Activated T-helper 2 cell treated with anti-CD3 and anti-CD28 coated beads, Interferon-gamma antibody, Interleukin-2, Interleukin-4, amounts not matched to agents 10 μg/mL and 5 μg/mL and 100 μg/mL, durations not matched to agents 14 hours and 24 hours and 36 hours (primary cell): Measurements from ENCODE around the gene ZNF460. TPM values are rescaled to one million over a fixed set of nuclear protein-coding genes. Genes with fewer than 3 reads are reported as not detected.

Experiments
- DNase-seq: peaks from one replicate; pipeline ENCODE4 v3.0.0; 2021; ENCODE audit warnings: low spot score
- H3K27ac Mint-ChIP-seq: one replicate; pipeline ENCODE4 v1.8.0; 2021; ENCODE audit warnings: mixed read lengths
- H3K27me3 Mint-ChIP-seq: one replicate; pipeline ENCODE4 v1.8.0; 2021; ENCODE audit warnings: low read depth, mixed read lengths
- H3K36me3 Mint-ChIP-seq: one replicate; pipeline ENCODE4 v1.8.0; 2021; ENCODE audit warnings: low read depth, mixed read lengths
- H3K4me1 Mint-ChIP-seq: one replicate; pipeline ENCODE4 v1.8.0; 2021; ENCODE audit warnings: low read depth, mixed read lengths
- H3K4me3 Mint-ChIP-seq: one replicate; pipeline ENCODE4 v1.8.0; 2021; ENCODE audit warnings: low read depth, mild to moderate bottlenecking, moderate library complexity, mixed read lengths
- H3K9me3 Mint-ChIP-seq: one replicate; pipeline ENCODE4 v1.8.0; 2021; ENCODE audit warnings: mixed read lengths
- intact Hi-C: fragments of 100-400 bp; cut with micrococcal nuclease; formaldehyde crosslinking; loops from one replicate; pipeline ENCODE4 v1.15.1; 2023
- total RNA-seq: library from RNA; stranded (reverse); gene quantifications from 2 replicates; pipeline ENCODE4 v1.2.3, GENCODE V29; 2022

The ZNF460 gene
- total RNA-seq, 1 donor from 2014 or later, result 40.2 TPM

DNA sequence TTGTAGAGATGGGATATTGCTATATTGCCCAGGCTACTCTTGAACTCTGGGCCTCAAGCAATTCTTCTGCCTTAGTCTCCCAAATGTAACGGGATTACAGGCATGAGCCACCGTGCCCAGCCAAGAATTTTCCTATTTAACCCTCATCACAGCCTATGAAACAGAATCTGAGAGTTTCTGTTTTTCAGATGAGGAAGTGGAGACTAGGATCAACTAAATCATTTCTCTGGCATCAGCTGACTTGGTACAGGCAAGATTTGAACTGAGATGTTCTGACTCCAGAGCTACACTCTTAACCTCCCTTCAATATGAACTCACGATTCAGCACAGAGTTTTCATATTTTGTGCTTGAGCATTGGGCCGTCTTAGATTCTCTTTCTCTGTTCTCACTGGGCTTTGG, 8.1 kb downstream of the ZNF460 start:
- no peak for DNase-seq
- Mint-ChIP-seq H3K27me3 (no peaks in the 10 kb centered on the region), H3K4me1 (peaks cover 7% of the 10 kb centered on the region), H3K9me3 (peaks cover 68% of the 10 kb centered on the region), H3K27ac (no peak overlapping the region), H3K4me3 (no peak overlapping the region), H3K36me3 (peaks cover 96% of the 10 kb centered on the region)
- intact Hi-C loops, result no loop called here

DNA sequence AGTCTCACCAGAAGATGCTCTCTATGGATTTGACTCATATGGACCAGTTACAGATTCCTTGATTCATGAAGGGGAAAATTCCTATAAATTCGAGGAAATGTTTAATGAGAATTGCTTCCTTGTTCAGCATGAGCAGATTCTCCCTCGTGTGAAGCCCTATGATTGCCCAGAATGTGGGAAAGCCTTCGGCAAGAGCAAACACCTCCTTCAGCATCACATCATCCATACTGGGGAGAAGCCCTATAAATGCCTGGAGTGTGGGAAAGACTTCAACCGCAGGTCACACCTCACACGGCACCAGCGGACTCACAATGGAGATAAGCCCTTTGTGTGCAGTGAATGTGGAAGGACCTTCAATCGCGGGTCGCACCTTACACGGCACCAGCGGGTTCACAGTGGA, 10.7 kb downstream of the ZNF460 start:
- no peaks in the 10 kb centered on the region for H3K4me1 Mint-ChIP-seq
- intact Hi-C loops, result no loop called here
- no peak for DNase-seq
- H3K9me3 Mint-ChIP-seq, result peaks cover 80% of the 10 kb centered on the region
- H3K27ac Mint-ChIP-seq, result no peak overlapping the region
- H3K27me3 Mint-ChIP-seq, result no peaks in the 10 kb centered on the region
- H3K4me3 Mint-ChIP-seq, result no peak overlapping the region
- peaks cover 98% of the 10 kb centered on the region for H3K36me3 Mint-ChIP-seq

DNA sequence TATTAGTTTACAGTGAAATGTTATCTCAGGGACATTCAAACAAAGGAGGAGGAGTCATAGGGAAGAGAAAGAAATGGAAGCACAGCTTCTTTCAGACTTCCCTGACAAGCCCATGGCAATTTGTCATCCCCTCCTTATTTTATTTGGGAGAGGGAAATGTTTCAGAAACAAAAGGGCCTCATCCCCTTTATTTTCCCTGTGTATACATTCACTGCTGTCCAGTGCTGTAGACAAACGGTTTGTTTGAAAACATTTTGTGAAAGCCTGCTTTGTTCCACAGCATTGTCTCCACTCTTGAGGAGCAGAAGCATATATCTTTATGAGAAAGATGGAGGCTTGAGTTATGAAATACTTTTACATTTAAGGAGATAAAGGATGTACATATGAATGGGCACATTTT, 12.3 kb downstream of the ZNF460 start:
- Mint-ChIP-seq H3K9me3 (peaks cover 80% of the 10 kb centered on the region), H3K27me3 (no peaks in the 10 kb centered on the region), H3K4me3 (no peak overlapping the region), H3K36me3 (peaks cover 97% of the 10 kb centered on the region), H3K27ac (no peak overlapping the region), H3K4me1 (no peaks in the 10 kb centered on the region)
- DNase-seq, result no peak
- intact Hi-C loops, result no loop called here

DNA sequence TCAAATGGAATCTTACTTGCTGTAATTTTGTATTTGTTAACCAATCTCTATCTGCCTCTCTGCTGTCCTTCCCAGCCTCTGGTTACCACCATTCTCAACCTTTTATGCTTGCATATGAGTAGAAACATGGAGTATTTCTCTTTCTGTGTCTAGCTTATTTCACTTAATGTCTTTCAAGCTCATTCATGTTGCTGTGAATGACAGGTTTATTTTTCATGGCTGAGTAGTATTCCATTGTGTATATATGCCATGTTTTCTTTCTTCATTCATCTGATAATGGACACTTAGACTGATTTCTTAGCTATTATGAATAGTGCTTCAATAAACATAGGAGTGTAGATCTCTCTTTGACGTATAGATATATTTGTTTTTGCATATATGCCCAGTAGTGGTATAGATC, 13.4 kb downstream of the ZNF460 start:
- intact Hi-C loops, result no loop called here
- no peak for DNase-seq
- Mint-ChIP-seq H3K27ac (no peak overlapping the region), H3K4me1 (no peaks in the 10 kb centered on the region), H3K4me3 (no peak overlapping the region), H3K36me3 (peaks cover 97% of the 10 kb centered on the region), H3K27me3 (no peaks in the 10 kb centered on the region), H3K9me3 (peaks cover 79% of the 10 kb centered on the region)

DNA sequence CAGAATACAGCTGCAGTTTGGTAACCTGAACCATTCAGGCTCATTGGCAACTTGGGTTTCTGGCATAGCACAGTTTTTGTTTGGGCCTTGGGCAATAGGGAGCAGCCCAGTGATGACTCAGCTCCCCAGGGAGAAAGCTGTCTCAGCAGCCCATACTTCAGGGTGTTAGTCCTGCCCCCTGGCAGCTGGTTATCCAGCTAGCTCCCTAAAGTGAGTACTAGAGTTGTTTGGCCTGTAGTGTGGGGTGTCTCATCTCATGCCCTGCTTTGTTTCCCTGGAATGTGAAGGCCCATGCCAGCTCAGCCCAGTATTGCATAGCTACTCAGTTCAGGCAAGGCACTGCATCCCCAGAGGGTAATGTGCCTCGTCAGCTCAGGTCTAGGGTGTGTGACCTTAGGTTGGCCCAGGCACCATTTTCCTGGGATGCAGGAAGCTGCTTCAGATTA, 21.8 kb downstream of the ZNF460 start:
- Mint-ChIP-seq H3K4me1 (no peaks in the 10 kb centered on the region), H3K36me3 (peaks cover 84% of the 10 kb centered on the region), H3K27me3 (no peaks in the 10 kb centered on the region), H3K4me3 (no peak overlapping the region), H3K9me3 (peaks cover 40% of the 10 kb centered on the region), H3K27ac (no peak overlapping the region)
- DNase-seq, result no peak
- intact Hi-C loops, result no loop called here

DNA sequence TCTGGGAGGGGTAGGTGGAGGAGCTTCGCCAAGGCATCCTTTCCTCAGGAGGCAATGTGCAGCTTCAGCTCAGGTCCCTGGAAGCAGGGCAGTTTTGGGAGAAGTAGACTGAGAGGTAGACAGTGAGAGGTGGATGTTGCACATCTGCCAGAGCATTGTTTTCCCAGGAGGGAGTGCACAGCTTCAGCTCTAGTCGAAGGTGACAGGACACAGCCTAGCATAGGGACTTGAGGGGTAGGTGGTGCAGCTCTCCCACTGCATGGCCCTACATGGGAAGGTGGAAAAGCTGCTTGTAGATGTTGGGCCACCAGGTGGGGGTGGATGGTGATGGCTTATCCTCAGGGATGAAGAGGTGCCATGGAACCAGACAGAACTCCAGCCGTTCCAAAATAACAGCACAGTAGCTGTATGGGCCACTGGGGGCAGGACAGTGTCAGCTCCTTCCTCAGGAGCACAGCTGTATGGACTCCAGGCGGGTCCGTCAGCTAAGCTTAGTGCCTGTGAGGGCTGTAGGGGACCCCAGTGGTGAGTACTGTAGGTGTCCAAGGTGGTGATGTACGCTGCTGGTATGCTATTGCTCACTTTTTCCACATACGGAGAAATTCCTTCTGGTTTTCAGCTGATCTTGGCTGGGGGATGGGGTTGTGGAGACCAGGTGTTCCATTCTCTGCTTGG, 22.6 kb downstream of the ZNF460 start:
- H3K27me3 Mint-ChIP-seq, result no peaks in the 10 kb centered on the region
- H3K27ac Mint-ChIP-seq, result no peak overlapping the region
- peaks cover 32% of the 10 kb centered on the region for H3K9me3 Mint-ChIP-seq
- DNase-seq, result no peak
- peaks cover 76% of the 10 kb centered on the region for H3K36me3 Mint-ChIP-seq
- H3K4me1 Mint-ChIP-seq, result no peaks in the 10 kb centered on the region
- H3K4me3 Mint-ChIP-seq, result no peak overlapping the region
- intact Hi-C loops, result no loop called here

DNA sequence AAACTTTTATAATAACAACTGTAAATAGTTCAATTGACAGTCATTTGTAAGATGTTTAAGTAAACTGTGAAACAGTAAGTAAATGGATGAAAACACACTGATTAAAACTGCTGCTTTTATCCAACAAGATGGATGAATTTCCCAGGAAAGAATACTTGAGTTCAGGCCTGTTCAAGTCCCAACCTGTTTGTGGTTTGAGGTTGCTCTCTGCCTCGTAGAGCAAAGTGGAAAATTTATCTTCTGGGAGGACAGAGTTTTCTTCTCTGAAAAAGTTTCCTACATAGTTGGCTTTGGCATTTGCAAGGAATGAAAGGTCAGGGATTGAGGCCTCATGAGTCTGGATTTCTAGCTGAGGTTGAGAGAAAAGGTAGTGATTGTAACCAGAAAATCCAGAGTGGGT, 24.8 kb downstream of the ZNF460 start:
- Mint-ChIP-seq H3K4me3 (no peak overlapping the region), H3K9me3 (peaks cover 31% of the 10 kb centered on the region), H3K4me1 (no peaks in the 10 kb centered on the region), H3K36me3 (peaks cover 61% of the 10 kb centered on the region), H3K27me3 (no peaks in the 10 kb centered on the region), H3K27ac (no peak overlapping the region)
- intact Hi-C loops, result no loop called here
- DNase-seq, result no peak

DNA sequence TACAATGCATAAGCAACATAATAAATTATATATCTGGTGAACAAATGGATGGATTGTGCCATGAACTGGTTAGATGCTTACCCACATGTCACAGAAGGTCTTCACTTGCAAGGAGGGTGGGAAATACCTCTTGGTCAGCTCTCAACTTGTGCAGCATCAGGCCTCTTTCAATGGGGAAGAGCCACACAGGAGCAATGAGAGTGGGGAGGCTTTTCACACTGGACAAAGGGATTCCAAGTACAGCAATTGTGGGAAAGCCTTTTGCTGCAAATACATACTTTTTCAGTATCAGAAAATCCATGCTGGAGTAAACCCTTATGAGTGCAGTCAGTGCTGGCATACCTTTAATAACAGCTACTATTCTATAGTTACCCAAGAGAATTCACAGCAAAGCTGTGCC, 28.2 kb downstream of the ZNF460 start:
- no peak for DNase-seq

DNA sequence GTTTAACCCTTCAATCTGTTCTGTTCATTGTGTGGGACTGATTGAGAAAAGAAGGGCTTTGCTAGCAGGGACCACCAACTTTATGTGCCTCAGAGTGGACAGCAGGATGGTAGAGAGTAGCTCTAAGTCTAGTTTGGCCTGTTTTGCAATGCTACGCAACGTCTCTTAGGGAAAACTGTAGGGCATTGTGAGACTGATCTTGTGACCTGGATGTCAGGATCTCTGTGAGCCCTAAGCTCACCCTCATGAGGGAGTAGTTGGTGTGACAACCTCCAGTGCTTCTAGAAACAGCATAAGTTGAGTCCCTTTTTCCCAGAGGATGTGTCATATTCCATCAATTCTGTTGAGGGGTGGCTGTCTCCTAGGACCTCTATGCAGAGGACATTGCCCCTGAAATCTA, 30.5 kb downstream of the ZNF460 start:
- intact Hi-C loops, result no loop called here
- H3K27me3 Mint-ChIP-seq, result peaks cover 6% of the 10 kb centered on the region
- no peaks in the 10 kb centered on the region for H3K4me1 Mint-ChIP-seq
- DNase-seq, result no peak
- peaks cover 33% of the 10 kb centered on the region for H3K9me3 Mint-ChIP-seq
- H3K4me3 Mint-ChIP-seq, result no peak overlapping the region
- no peak overlapping the region for H3K27ac Mint-ChIP-seq
- peaks cover 8% of the 10 kb centered on the region for H3K36me3 Mint-ChIP-seq

More for the DNA sequence above, 28.2 kb downstream of the ZNF460 start:
- intact Hi-C loops, result no loop called here
- no peak overlapping the region for H3K4me3 Mint-ChIP-seq
- no peak overlapping the region for H3K27ac Mint-ChIP-seq
- no peaks in the 10 kb centered on the region for H3K27me3 Mint-ChIP-seq
- peaks cover 27% of the 10 kb centered on the region for H3K36me3 Mint-ChIP-seq
- no peaks in the 10 kb centered on the region for H3K4me1 Mint-ChIP-seq
- peaks cover 25% of the 10 kb centered on the region for H3K9me3 Mint-ChIP-seq

DNA sequence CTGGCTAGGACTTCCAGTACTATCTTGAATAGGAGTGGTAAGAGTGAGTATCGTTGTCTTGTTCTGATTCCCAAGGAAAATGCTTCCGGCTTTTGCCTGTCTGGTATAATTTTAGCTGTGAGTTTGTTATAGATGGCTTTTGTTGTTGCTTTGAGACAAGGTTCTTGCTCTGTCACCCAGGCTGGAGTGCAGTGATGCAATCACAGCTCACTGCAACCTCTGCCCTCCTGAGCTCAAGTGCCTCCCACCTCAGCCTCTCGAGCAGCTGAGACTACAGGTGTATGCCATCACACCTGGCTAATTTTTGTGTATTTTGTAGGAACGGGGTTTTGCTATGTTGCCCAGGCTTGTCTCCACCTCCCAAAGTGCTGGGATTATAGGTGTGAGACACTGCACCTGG, 33.9 kb downstream of the ZNF460 start:
- H3K9me3 Mint-ChIP-seq, result peaks cover 30% of the 10 kb centered on the region
- H3K4me3 Mint-ChIP-seq, result no peak overlapping the region
- DNase-seq, result no peak
- H3K27ac Mint-ChIP-seq, result no peak overlapping the region
- H3K4me1 Mint-ChIP-seq, result no peaks in the 10 kb centered on the region
- peaks cover 14% of the 10 kb centered on the region for H3K27me3 Mint-ChIP-seq
- peaks cover 4% of the 10 kb centered on the region for H3K36me3 Mint-ChIP-seq
- intact Hi-C loops, result no loop called here

DNA sequence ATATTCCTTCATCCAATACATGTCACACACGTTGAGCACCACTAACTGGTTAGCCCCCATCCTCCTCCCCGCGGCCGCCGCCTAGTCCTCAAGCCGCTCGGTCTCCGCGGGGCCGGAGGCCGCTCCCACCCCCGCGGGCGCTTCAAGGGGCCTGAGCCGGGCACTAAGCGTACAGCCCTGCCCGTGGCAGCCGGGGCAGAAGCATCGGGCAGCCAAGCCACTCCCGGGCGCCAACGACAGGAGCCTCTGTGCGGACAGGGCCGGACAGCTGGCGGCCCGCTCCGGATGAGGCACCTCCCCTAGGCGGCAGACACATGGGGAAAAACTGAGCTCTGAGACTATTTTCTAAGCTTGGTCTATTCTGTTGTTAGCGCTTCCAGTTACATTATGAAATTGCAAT, 37.2 kb downstream of the ZNF460 start:
- peaks cover 14% of the 10 kb centered on the region for H3K27me3 Mint-ChIP-seq
- peaks cover 26% of the 10 kb centered on the region for H3K9me3 Mint-ChIP-seq
- intact Hi-C loops, result no loop called here
- H3K4me3 Mint-ChIP-seq, result no peak overlapping the region
- H3K4me1 Mint-ChIP-seq, result peaks cover 21% of the 10 kb centered on the region
- no peak for DNase-seq
- no peak overlapping the region for H3K27ac Mint-ChIP-seq
- peaks cover 6% of the 10 kb centered on the region for H3K36me3 Mint-ChIP-seq

DNA sequence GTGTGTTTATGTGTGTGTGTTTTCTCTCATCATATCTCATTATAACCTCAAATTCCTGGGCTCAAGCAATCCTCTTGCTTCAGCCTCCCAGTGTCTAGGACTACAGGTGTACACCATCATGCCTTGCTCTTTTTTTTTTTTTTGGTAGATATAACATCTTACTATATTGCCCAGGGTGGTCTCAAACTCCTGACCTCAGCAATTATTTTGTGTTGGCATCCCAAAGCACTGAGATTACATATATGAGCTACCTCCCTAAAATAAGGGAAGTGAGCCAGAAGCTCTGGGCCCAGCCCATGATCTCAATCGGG, 39.5 kb downstream of the ZNF460 start:
- H3K36me3 Mint-ChIP-seq, result peaks cover 27% of the 10 kb centered on the region
- H3K4me1 Mint-ChIP-seq, result peaks cover 25% of the 10 kb centered on the region
- H3K4me3 Mint-ChIP-seq, result peak overlapping the region; percentile 85
- DNase-seq, result no peak
- H3K9me3 Mint-ChIP-seq, result peaks cover 34% of the 10 kb centered on the region
- H3K27me3 Mint-ChIP-seq, result peaks cover 14% of the 10 kb centered on the region
- H3K27ac Mint-ChIP-seq, result peak overlapping the region; percentile 91
- intact Hi-C loops, result loop anchor here (1.0 to 2.0 kb wide), 5 partner anchors 31 to 80 kb away; partner anchors contain the start of genes TRAPPC2B, ZNF304, ZNF460 and ZNF547

DNA sequence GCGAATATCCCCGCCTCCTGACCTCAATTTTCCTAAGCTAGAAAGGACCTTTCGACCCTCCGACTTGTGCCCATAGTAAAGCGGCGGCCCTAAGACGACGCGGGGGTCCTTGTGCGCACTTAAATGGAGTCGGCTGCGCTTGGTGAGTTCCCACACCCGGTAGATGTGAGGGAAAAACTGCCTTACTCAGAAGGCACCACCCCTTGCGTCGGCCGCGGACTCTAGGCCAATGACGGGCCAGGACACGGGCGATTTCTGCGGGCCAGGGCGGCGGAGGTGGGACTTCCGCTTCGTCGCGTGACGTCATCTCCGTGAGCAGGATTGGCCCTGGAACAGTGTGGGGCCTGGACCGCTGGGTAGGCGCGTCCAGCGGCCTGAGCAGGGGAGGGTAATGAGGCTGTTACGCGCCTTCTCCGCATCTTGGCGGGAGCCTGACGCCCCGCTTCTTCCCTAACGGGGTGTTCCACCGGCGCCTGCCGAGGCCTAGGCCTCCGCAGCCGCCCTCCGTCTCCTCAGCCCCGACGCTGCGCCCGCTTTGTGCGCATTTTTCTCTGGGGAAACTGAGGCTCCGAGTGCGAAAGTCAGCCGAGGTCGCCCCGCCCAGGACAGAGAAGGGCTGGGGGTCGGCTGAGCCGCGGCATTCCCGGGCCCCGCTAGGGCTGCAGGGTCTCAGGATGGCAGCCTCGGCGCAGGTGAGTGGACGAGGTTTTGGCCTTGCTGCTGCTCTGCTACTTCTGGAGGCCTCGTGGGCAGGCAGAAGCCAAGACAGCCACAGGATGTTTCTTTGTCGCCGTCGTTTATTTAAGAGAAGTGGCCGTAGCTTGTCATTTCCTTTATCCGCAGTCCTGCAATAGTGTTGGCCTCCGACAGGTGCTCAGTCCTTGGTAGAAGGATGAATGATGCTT, 40.1 kb downstream of the ZNF460 start, which contains the start of gene ZNF543:
ZNF543 (plus strand) TSS at position 293 of the 905 bp plus-strand sequence; CDS start at position 675, 382 bp downstream.
- peak; percentile 89 for DNase-seq
- peaks cover 34% of the 10 kb centered on the region for H3K9me3 Mint-ChIP-seq
- intact Hi-C loops, result loop anchor here (1.0 to 2.0 kb wide), 5 partner anchors 31 to 80 kb away; partner anchors contain the start of genes TRAPPC2B, ZNF304, ZNF460 and ZNF547
- H3K27ac Mint-ChIP-seq, result peak within 1 kb of the TSS; percentile 91
- H3K36me3 Mint-ChIP-seq, result peaks cover 33% of the 10 kb centered on the region
- H3K4me1 Mint-ChIP-seq, result peaks cover 25% of the 10 kb centered on the region
- peak within 1 kb of the TSS; percentile 85 for H3K4me3 Mint-ChIP-seq
- peaks cover 11% of the 10 kb centered on the region for H3K27me3 Mint-ChIP-seq
